Transverse colon (tissue), 3 donors: ENCODE measurements around the gene IKZF1.

Experiments
- EP300 ChIP-seq: sonication (generic); formaldehyde crosslinking; IDR thresholded peaks from one replicate; pipeline ENCODE4 v1.6.1; 2017; ENCODE audit warnings: antibody characterized with exemption, low read depth
- POLR2A ChIP-seq: fragments of 450-650 bp; IDR thresholded peaks from one replicate; pipeline ENCODE4 v1.6.1; 2016; ENCODE audit warnings: antibody characterized with exemption, mild to moderate bottlenecking, moderate library complexity
- POLR2AphosphoS5 ChIP-seq, 3 donors: sonication (generic); formaldehyde crosslinking; IDR thresholded peaks; one replicate each; pipeline ENCODE4 v1.6.1; 2016; ENCODE audit warnings: antibody characterized with exemption in 3 of 3

GRCh38 chr7:50341724-50342123, 37.2 kb downstream of the IKZF1 start:
- TF ChIP-seq EP300 (no peak), POLR2A (no peak), POLR2AphosphoS5 (IDR thresholded peaks at IDR 0.05) (no peak)
